A673 (cell line): ENCODE measurements around the gene KDELR3. TPM values are rescaled to one million over a fixed set of nuclear protein-coding genes. Genes with fewer than 3 reads are reported as not detected.

ENCODE experiments used
- BruUV-seq: library from RNA; stranded (reverse); fragments of 400-500 nt; replicated peaks from 2 replicates; lab custom pipeline; 2021; lab: Mats Ljungman, UMichigan
- CTCF ChIA-PET: fragments of 300-600 bp; sonication (Branson Sonifier 250); formaldehyde crosslinking; loops from one replicate; lab custom pipeline; 2022; ENCODE audit warnings: antibody characterized with exemption; lab: Charles Lee
- POLR2A ChIA-PET: fragments of 300-600 bp; sonication (Branson Sonifier 250); formaldehyde crosslinking; loops from one replicate; lab custom pipeline; 2022; ENCODE audit warnings: antibody characterized with exemption; ENCODE audit not compliant: low non-redundant PET; lab: Charles Lee
- DNase-seq: peaks from one replicate; pipeline ENCODE4 v3.0.0-alpha.2; 2015; ENCODE audit warnings: low spot score
- H3K27ac ChIP-seq: fragments of 200-600 bp; sonication (generic); 2 replicates; pipeline ENCODE4 v1.5.1; 2016; ENCODE audit warnings: mixed run types, low read depth, mild to moderate bottlenecking, mixed read lengths, antibody characterized with exemption, low read length; ENCODE audit not compliant: poor library complexity, severe bottlenecking
- H3K27me3 ChIP-seq: fragments of 200-600 bp; sonication (generic); replicated peaks from 2 replicates; pipeline ENCODE4 v1.6.1; 2017; ENCODE audit warnings: mixed run types, low read depth, mild to moderate bottlenecking, mixed read lengths, antibody characterized with exemption, low read length; ENCODE audit not compliant: insufficient read depth, poor library complexity
- H3K36me3 ChIP-seq: fragments of 200-600 bp; sonication (generic); 2 replicates; pipeline ENCODE4 v1.6.1; 2016; ENCODE audit warnings: mixed run types, mild to moderate bottlenecking, mixed read lengths, antibody characterized with exemption, low read length; ENCODE audit not compliant: insufficient read depth, poor library complexity, severe bottlenecking
- H3K4me1 ChIP-seq: fragments of 200-600 bp; sonication (generic); 2 replicates; pipeline ENCODE4 v1.6.1; 2017; ENCODE audit warnings: mixed run types, mild to moderate bottlenecking, mixed read lengths, antibody characterized with exemption, low read length; ENCODE audit not compliant: insufficient read depth, poor library complexity, severe bottlenecking
- H3K4me3 ChIP-seq: fragments of 200-600 bp; sonication (generic); 2 replicates; pipeline ENCODE4 v1.5.1; 2016; ENCODE audit warnings: low read depth, mixed run types, mild to moderate bottlenecking, mixed read lengths, low read length; ENCODE audit not compliant: poor library complexity, severe bottlenecking
- H3K9me3 ChIP-seq: fragments of 200-600 bp; sonication (generic); 2 replicates; pipeline ENCODE4 v1.6.1; 2016; ENCODE audit warnings: mixed run types, low read depth, mild to moderate bottlenecking, mixed read lengths, antibody characterized with exemption, low read length; ENCODE audit not compliant: poor library complexity, severe bottlenecking
- EZH2 ChIP-seq: fragments of 200-600 bp; sonication (generic); IDR thresholded peaks from 2 replicates; pipeline ENCODE4 v1.6.1; 2017; ENCODE audit warnings: borderline replicate concordance, low read depth, mild to moderate bottlenecking, mixed read lengths, antibody characterized with exemption, low read length; ENCODE audit not compliant: poor library complexity, severe bottlenecking
- intact Hi-C: fragments of 100-400 bp; cut with micrococcal nuclease; formaldehyde crosslinking; loops from one replicate; pipeline ENCODE4 v1.10.0; 2022; ENCODE audit not compliant: unreplicated experiment
- total RNA-seq: library from RNA; stranded (reverse); gene quantifications from 2 replicates; pipeline ENCODE4 v1.2.3, GENCODE V29; 2021
- TF ChIP-seq, protein P1 (sequence below): fragments of 300-800, 200-600 bp; sonication (generic); conservative IDR thresholded peaks from 2 replicates; pipeline ENCODE4 v1.5.1; 2017; ENCODE audit warnings: low read depth, mild to moderate bottlenecking, antibody characterized with exemption, low read length, moderate library complexity, mixed read lengths

KDELR3 gene
- total RNA-seq, 1 experiment from 2014 or later = 4.0 TPM

DNA sequence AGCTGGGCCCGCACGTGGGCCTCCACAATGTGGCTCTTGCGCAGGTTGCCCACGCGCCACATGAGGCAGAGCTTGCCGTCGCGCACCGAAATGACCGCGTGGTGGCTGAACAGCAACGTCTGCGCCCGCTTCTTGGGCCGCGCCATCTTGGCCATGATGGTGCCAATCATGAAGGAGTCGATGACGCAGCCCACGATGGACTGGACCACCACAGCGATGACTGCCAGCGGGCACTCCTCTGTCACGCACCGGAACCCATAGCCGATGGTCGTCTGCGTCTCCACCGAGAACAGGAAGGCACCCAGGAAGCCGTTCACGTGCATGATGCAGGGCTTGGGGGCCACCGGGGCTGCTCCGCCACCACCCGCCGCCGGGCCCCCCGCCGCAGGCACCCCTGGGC lies 40.4 kb upstream of the KDELR3 start:
- BruUV-seq = no TSS peak
- no peaks in the 10 kb centered on the region for H3K4me1 ChIP-seq
- H3K27me3 ChIP-seq = no peaks in the 10 kb centered on the region
- no peak overlapping the region for H3K27ac ChIP-seq
- TF ChIP-seq, protein P1, sequence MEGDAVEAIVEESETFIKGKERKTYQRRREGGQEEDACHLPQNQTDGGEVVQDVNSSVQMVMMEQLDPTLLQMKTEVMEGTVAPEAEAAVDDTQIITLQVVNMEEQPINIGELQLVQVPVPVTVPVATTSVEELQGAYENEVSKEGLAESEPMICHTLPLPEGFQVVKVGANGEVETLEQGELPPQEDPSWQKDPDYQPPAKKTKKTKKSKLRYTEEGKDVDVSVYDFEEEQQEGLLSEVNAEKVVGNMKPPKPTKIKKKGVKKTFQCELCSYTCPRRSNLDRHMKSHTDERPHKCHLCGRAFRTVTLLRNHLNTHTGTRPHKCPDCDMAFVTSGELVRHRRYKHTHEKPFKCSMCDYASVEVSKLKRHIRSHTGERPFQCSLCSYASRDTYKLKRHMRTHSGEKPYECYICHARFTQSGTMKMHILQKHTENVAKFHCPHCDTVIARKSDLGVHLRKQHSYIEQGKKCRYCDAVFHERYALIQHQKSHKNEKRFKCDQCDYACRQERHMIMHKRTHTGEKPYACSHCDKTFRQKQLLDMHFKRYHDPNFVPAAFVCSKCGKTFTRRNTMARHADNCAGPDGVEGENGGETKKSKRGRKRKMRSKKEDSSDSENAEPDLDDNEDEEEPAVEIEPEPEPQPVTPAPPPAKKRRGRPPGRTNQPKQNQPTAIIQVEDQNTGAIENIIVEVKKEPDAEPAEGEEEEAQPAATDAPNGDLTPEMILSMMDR = no peak
- TF ChIP-seq EZH2 = no peak
- POLR2A ChIA-PET = no interaction called here
- no peak overlapping the region for H3K4me3 ChIP-seq
- no peaks in the 10 kb centered on the region for H3K9me3 ChIP-seq
- intact Hi-C loops = no loop called here
- DNase-seq = no peak
- H3K36me3 ChIP-seq = no peaks in the 10 kb centered on the region
- CTCF ChIA-PET = no interaction called here

- Histone ChIP-seq H3K27ac (no peak overlapping the region), H3K4me3 (no peak overlapping the region), H3K27me3 (no peaks in the 10 kb centered on the region), H3K36me3 (no peaks in the 10 kb centered on the region), H3K4me1 (no peaks in the 10 kb centered on the region), H3K9me3 (no peaks in the 10 kb centered on the region)
- TF ChIP-seq EZH2 = no peak
- no TSS peak for BruUV-seq
- DNase-seq = no peak
- intact Hi-C loops = no loop called here
- ChIA-PET POLR2A (no interaction called here), CTCF (no interaction called here)
Measured at GRCh38 chr22:38427940-38428339, 40.0 kb upstream of the KDELR3 start.

- ChIA-PET POLR2A (no interaction called here), CTCF (no interaction called here)
- BruUV-seq = no TSS peak
- Histone ChIP-seq H3K36me3 (no peaks in the 10 kb centered on the region), H3K9me3 (no peaks in the 10 kb centered on the region), H3K27me3 (no peaks in the 10 kb centered on the region), H3K27ac (no peak overlapping the region), H3K4me3 (no peak overlapping the region), H3K4me1 (no peaks in the 10 kb centered on the region)
- DNase-seq = no peak
- intact Hi-C loops = no loop called here
- no peak for TF ChIP-seq EZH2
- TF ChIP-seq, protein P1 = no peak
Measured at GRCh38 chr22:38428714-38429113, 39.2 kb upstream of the KDELR3 start.

DNA sequence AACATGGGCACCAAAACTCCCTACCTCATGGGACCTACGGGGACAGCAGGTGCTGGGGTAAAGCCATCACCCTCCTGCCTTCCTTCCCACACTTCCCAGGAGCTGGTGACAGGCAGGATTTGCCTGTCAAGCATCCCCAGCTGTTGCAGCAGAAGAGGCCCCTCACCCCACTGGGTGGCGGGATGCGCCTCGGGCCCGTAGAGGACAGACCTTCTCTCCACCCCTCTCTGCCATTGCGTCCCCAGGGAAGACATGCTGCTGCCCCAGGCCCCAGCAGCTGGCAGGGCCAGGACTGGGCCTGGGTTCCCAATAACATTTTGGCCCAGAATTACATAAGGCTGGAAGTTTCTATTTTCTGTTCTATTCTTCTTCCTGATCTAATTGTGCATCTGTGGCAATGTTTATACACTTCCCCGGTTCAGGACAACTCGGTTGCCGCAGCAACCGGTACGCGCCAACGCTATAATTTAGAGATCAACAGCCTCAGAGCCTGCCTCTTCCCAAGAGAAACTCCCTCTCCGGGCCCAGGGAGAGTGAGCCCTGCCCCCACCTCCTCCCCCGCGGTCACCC lies 38.3 kb upstream of the KDELR3 start:
- Histone ChIP-seq H3K27ac (no peak overlapping the region), H3K4me1 (no peaks in the 10 kb centered on the region), H3K9me3 (no peaks in the 10 kb centered on the region), H3K4me3 (no peak overlapping the region), H3K27me3 (no peaks in the 10 kb centered on the region), H3K36me3 (no peaks in the 10 kb centered on the region)
- POLR2A ChIA-PET = no interaction called here
- no peak for DNase-seq
- TF ChIP-seq, protein P1 = no peak
- no peak for TF ChIP-seq EZH2
- CTCF ChIA-PET = no interaction called here
- intact Hi-C loops = no loop called here
- BruUV-seq = no TSS peak
